ENCODE measurements around the gene DOCK3.

DNA sequence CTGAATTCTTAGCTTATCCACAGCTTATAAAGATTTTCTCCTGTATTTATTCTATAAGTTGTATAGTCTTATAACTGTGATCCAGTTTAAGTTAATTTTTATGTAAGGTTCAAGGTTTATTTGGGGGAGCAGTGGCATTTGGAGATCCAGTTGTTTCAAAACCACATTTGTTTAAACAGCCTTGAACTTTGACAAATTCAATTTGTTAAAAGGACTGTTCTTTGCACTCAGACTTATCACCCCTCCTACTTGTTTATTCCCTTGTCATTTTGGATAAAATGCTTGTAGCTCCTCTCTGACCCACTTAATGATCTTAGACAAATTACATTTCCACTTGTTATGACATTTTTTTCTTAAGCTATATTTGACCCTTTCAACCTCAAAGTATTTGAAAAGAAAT is 327.8 kb downstream of the DOCK3 start:
- TF ChIP-seq, protein P1, sequence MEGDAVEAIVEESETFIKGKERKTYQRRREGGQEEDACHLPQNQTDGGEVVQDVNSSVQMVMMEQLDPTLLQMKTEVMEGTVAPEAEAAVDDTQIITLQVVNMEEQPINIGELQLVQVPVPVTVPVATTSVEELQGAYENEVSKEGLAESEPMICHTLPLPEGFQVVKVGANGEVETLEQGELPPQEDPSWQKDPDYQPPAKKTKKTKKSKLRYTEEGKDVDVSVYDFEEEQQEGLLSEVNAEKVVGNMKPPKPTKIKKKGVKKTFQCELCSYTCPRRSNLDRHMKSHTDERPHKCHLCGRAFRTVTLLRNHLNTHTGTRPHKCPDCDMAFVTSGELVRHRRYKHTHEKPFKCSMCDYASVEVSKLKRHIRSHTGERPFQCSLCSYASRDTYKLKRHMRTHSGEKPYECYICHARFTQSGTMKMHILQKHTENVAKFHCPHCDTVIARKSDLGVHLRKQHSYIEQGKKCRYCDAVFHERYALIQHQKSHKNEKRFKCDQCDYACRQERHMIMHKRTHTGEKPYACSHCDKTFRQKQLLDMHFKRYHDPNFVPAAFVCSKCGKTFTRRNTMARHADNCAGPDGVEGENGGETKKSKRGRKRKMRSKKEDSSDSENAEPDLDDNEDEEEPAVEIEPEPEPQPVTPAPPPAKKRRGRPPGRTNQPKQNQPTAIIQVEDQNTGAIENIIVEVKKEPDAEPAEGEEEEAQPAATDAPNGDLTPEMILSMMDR (conservative IDR thresholded peaks at IDR 0.05; ENCODE audit: low read depth, low read length): no peak
- no peak for TF ChIP-seq EZH2 (IDR thresholded peaks at IDR 0.05; ENCODE audit: low read length, unreplicated experiment)
- TF ChIP-seq EZH2phosphoT487 (IDR thresholded peaks at IDR 0.05; ENCODE audit: borderline replicate concordance, low read length): no peak

Measured in PC-3 (cell line).